HepG2 (cell line): Measurements from ENCODE around the gene HOXD9. TPM values are rescaled to one million over a fixed set of nuclear protein-coding genes. Genes with fewer than 3 reads are reported as not detected.

Experiments
- ATAC-seq: fragments of 200-7000 bp; cut with Tn5 transposase; 3 replicates; pipeline ENCODE4 v1.9.1; 2020; ENCODE audit warnings: mild to moderate bottlenecking, moderate library complexity
- BruUV-seq: library from RNA; stranded (reverse); fragments of 400-500 nt; replicated peaks from 2 replicates; lab custom pipeline; 2021; lab: Mats Ljungman, UMichigan
- CTCF ChIA-PET: fragments of 300-600 bp; formaldehyde crosslinking; extraction: SDS; loops from one replicate; lab custom pipeline; 2021; ENCODE audit warnings: low total read pairs, inconsistent platforms, low intra/inter-chr PET ratio; lab: Yijun Ruan, JAX
- POLR2A ChIA-PET: fragments of 350-600 bp; sonication (Branson Sonifier 250); formaldehyde crosslinking; loops from one replicate; lab custom pipeline; 2020; ENCODE audit warnings: antibody characterized with exemption, inconsistent platforms; lab: Yijun Ruan, JAX
- DNase-seq: peaks from one replicate; pipeline ENCODE4 v3.0.0-alpha.2; 2015; ENCODE audit warnings: low spot score
- FAIRE-seq: peaks from 3 replicates; lab custom pipeline; 2011; peaks lifted over from hg19 to GRCh38; lab: Jason Lieb, UNC
- H2AFZ ChIP-seq: one replicate; pipeline ENCODE4 v1.6.1; 2011; ENCODE audit warnings: low read length, inconsistent platforms
- H3K27ac ChIP-seq: fragments of 300-600 bp; 3 replicates; pipeline ENCODE4 v1.8.0; 2011; ENCODE audit warnings: mixed run types, mild to moderate bottlenecking, mixed read lengths, low read length, inconsistent platforms; ENCODE audit not compliant: insufficient read depth; ENCODE audit errors: extremely low read length
- H3K27me3 ChIP-seq, 2 experiments: fragments of 200-600 bp in 1 of 2; 2 replicates in 1 of 2; 3 replicates in 1 of 2; pipeline versions ENCODE4 v1.6.0 to v1.8.0; 2011; ENCODE audit warnings: low read length in 2 of 2, mild to moderate bottlenecking in 2 of 2, moderate library complexity in 2 of 2, inconsistent platforms in 1 of 2; ENCODE audit not compliant: insufficient read depth in 2 of 2, control insufficient read depth in 1 of 2
- H3K36me3 ChIP-seq, 2 experiments: fragments of 200-600 bp in 1 of 2; replicated peaks in 1 of 2; 2 replicates in 1 of 2; 3 replicates in 1 of 2; pipeline versions ENCODE4 v1.5.1 to v1.8.0; 2011; ENCODE audit warnings: low read length in 2 of 2, inconsistent platforms in 1 of 2; ENCODE audit not compliant: insufficient read depth in 2 of 2, control insufficient read depth in 1 of 2
- H3K4me1 ChIP-seq: 2 replicates; pipeline ENCODE4 v1.5.1; 2012; ENCODE audit warnings: low read length, inconsistent platforms; ENCODE audit not compliant: insufficient read depth
- H3K4me2 ChIP-seq: 2 replicates; pipeline ENCODE4 v1.6.0; 2011; ENCODE audit warnings: low read depth, low read length, inconsistent platforms
- H3K4me3 ChIP-seq, 3 experiments: fragments of 200-600 bp in 1 of 3; sonication (generic), shearing (Covaris generic) in 1 of 3; replicated peaks in 1 of 3; 2 replicates each; pipeline ENCODE4 v1.5.1; 2011 to 2016; ENCODE audit warnings: low read length in 3 of 3, inconsistent platforms in 2 of 3, low read depth in 2 of 3, mild to moderate bottlenecking in 2 of 3, control low read depth in 1 of 3, mixed read lengths in 1 of 3; ENCODE audit not compliant: insufficient read depth in 1 of 3
- H3K79me2 ChIP-seq: one replicate; pipeline ENCODE4 v1.6.1; 2011; ENCODE audit warnings: low read length, inconsistent platforms; ENCODE audit not compliant: insufficient read depth
- H3K9ac ChIP-seq: 2 replicates; pipeline ENCODE4 v1.6.0; 2011; ENCODE audit warnings: mild to moderate bottlenecking, low read depth, low read length, inconsistent platforms; ENCODE audit not compliant: insufficient read depth
- H3K9me3 ChIP-seq: 2 replicates; pipeline ENCODE4 v1.5.1; 2012; ENCODE audit warnings: mild to moderate bottlenecking, low read length
- H4K20me1 ChIP-seq: 2 replicates; pipeline ENCODE4 v1.6.0; 2011; ENCODE audit warnings: inconsistent platforms, mild to moderate bottlenecking, low read length, moderate library complexity; ENCODE audit not compliant: insufficient read depth
- DNMT1 ChIP-seq: sonication (generic); formaldehyde crosslinking; IDR thresholded peaks from 2 replicates; pipeline ENCODE4 v1.5.1; 2020; ENCODE audit warnings: mild to moderate bottlenecking, missing genetic modification reagents
- ETS1 ChIP-seq: sonication (generic); formaldehyde crosslinking; IDR thresholded peaks from 2 replicates; pipeline ENCODE4 v1.4.0; 2020; ENCODE audit warnings: missing genetic modification reagents
- FOXA1 ChIP-seq, 2 experiments: fragments of 450-650 bp in 1 of 2; sonication (generic) in 1 of 2; formaldehyde crosslinking in 1 of 2; IDR thresholded peaks; 2 replicates each; pipeline versions ENCODE4 v1.4.0 to v1.6.1; 2016 to 2020; ENCODE audit warnings: missing genetic modification reagents in 1 of 2
- HNRNPUL1 ChIP-seq: fragments of 200-400 bp; formaldehyde crosslinking; IDR thresholded peaks from 2 replicates; pipeline ENCODE4 v1.6.1; 2017; ENCODE audit warnings: low read depth, mild to moderate bottlenecking, low read length, moderate library complexity
- NR0B2 ChIP-seq: sonication (generic); formaldehyde crosslinking; IDR thresholded peaks from 2 replicates; pipeline ENCODE4 v1.4.0; 2020; ENCODE audit warnings: mild to moderate bottlenecking, missing genetic modification reagents
- PRPF4 ChIP-seq: fragments of 200-400 bp; formaldehyde crosslinking; IDR thresholded peaks from 2 replicates; pipeline ENCODE4 v1.6.1; 2016; ENCODE audit warnings: low read length, low read depth; ENCODE audit not compliant: poor library complexity, severe bottlenecking
- RBM39 ChIP-seq: fragments of 200-400 bp; formaldehyde crosslinking; IDR thresholded peaks from one replicate; pipeline ENCODE4 v1.6.1; 2018; ENCODE audit warnings: antibody characterized with exemption, mild to moderate bottlenecking, low read depth, low read length; ENCODE audit not compliant: poor library complexity, severe bottlenecking
- TBX3 ChIP-seq: fragments of 450-650 bp; IDR thresholded peaks from 2 replicates; pipeline ENCODE4 v1.6.1; 2017; ENCODE audit warnings: antibody characterized with exemption, mild to moderate bottlenecking, inconsistent platforms, borderline replicate concordance
- ZBTB3 ChIP-seq: sonication (generic); formaldehyde crosslinking; IDR thresholded peaks from 2 replicates; pipeline ENCODE4 v1.4.0; 2020; ENCODE audit warnings: low read depth, mild to moderate bottlenecking, moderate library complexity, missing genetic modification reagents, borderline replicate concordance
- ZEB1 ChIP-seq: IDR thresholded peaks from 2 replicates; pipeline ENCODE4 v1.6.1; 2012; ENCODE audit warnings: mild to moderate bottlenecking, low read depth, inconsistent platforms; ENCODE audit not compliant: insufficient replicate concordance
- ZNF124 ChIP-seq: sonication (generic); formaldehyde crosslinking; IDR thresholded peaks from 2 replicates; pipeline ENCODE4 v1.4.0; 2020; ENCODE audit warnings: missing genetic modification reagents
- ZNF329 ChIP-seq: sonication (generic); formaldehyde crosslinking; IDR thresholded peaks from 2 replicates; pipeline ENCODE4 v1.9.0; 2021; ENCODE audit warnings: low read depth, mild to moderate bottlenecking, missing genetic modification reagents
- ZNF563 ChIP-seq: sonication (generic); formaldehyde crosslinking; IDR thresholded peaks from 2 replicates; pipeline ENCODE4 v1.8.0; 2022; ENCODE audit warnings: mild to moderate bottlenecking, moderate library complexity, missing genetic modification reagents
- ZNF703 ChIP-seq: sonication (generic); formaldehyde crosslinking; IDR thresholded peaks from 2 replicates; pipeline ENCODE4 v1.5.1; 2020; ENCODE audit warnings: missing genetic modification reagents, mild to moderate bottlenecking, moderate library complexity, borderline replicate concordance
- ZNF772 ChIP-seq: sonication (generic); formaldehyde crosslinking; IDR thresholded peaks from 2 replicates; pipeline ENCODE4 v1.5.0; 2020; ENCODE audit warnings: mild to moderate bottlenecking, missing genetic modification reagents
- WGBS: methylation state at CpG from one replicate; pipeline ENCODE4 v1.1.6; 2017; ENCODE audit warnings: low lambda C conversion rate; 5-methylcytosine and 5-hydroxymethylcytosine counted together
- in situ Hi-C: cut with HindIII; loops from 2 replicates; pipeline ENCODE4 v1.10.0; 2017; ENCODE audit warnings: low pct_unique_long_range_greater_than_20kb; ENCODE audit not compliant: extremely low pct_ligation_motif_present
- intact Hi-C: fragments of 100-400 bp; cut with micrococcal nuclease; formaldehyde crosslinking; loops from one replicate; pipeline ENCODE4 v1.10.0; 2022; ENCODE audit not compliant: unreplicated experiment
- polyA plus RNA-seq, 8 experiments: library from polyadenylated mRNA; depleted of rRNA in 3 of 8; stranded (reverse) in 7 of 8; unstranded in 1 of 8; fragments of >200 nt; fragmentation: Illumina TruSeq in 4 of 8; extraction: Trizol in 4 of 8; gene quantifications; 2 replicates each; pipeline versions ENCODE4 v1.2.1 to v1.2.3, GENCODE V29; 2011 to 2016; ENCODE audit warnings: low read depth in 4 of 8, missing spikeins in 1 of 8, mixed read lengths in 1 of 8; ENCODE audit not compliant: insufficient read depth in 1 of 8
- total RNA-seq, 5 experiments: library from RNA; depleted of rRNA; stranded (reverse); fragments of >200 nt; fragmentation: Illumina TruSeq; extraction: Trizol; gene quantifications; 2 replicates each; pipeline ENCODE4 v1.2.3, GENCODE V29; 2016; ENCODE audit warnings: low read depth in 1 of 5
- TF ChIP-seq, protein P1 (sequence below): sonication (generic); formaldehyde crosslinking; IDR thresholded peaks from 2 replicates; pipeline ENCODE4 v1.8.0; 2022; ENCODE audit warnings: mild to moderate bottlenecking, missing genetic modification reagents, borderline replicate concordance
- TF ChIP-seq, protein P2 (sequence below): sonication (generic); formaldehyde crosslinking; IDR thresholded peaks from 2 replicates; pipeline ENCODE4 v1.8.0; 2022; ENCODE audit warnings: mild to moderate bottlenecking, missing genetic modification reagents, moderate library complexity

The HOXD9 gene
- total and polyA plus RNA-seq, 2 of the 13 experiments (the other 11 are each of a cell fraction or from before 2014, with no cell fraction given): not detected

GRCh38 chr2:176156807-176157498, 34.4 kb downstream of the HOXD9 start, which contains the start of gene HOXD3:
Gene HOXD3, plus strand, starts transcription at chr2:176157307. Its CDS starts 11,808 bp downstream, at chr2:176169115.
- peaks cover 42% of the 10 kb centered on the region for H3K4me1 ChIP-seq
- H3K9me3 ChIP-seq: no peaks in the 10 kb centered on the region
- no TSS peak for BruUV-seq
- no peak for DNase-seq
- H4K20me1 ChIP-seq: no peaks in the 10 kb centered on the region
- 51% methylated on average over 47 of the region's 48 CpGs for WGBS
- no peaks in the 10 kb centered on the region for H3K79me2 ChIP-seq
- no peaks in the 10 kb centered on the region for H3K36me3 ChIP-seq
- ATAC-seq: no peak
- H2AFZ ChIP-seq: no peak within 1 kb of the TSS
- in situ Hi-C loops: no loop called here
- peak within 1 kb of the TSS; percentile 8 for H3K4me2 ChIP-seq
- intact Hi-C loops: no loop called here
- peak within 1 kb of the TSS in 1 of 3 experiments; percentile 24; a peak in 2 of 6 replicates for H3K4me3 ChIP-seq
- FAIRE-seq: no peak
- peaks cover 12 to 93% of the 10 kb centered on the region in 2 experiments for H3K27me3 ChIP-seq
- no peak within 1 kb of the TSS for H3K9ac ChIP-seq
- no peak within 1 kb of the TSS for H3K27ac ChIP-seq
- ChIA-PET CTCF (no interaction called here), POLR2A (no interaction called here)
- no peak for TF ChIP-seq HNRNPUL1
- no peak for TF ChIP-seq DNMT1 (CRISPR knock-in tag)
- TF ChIP-seq, protein P1, sequence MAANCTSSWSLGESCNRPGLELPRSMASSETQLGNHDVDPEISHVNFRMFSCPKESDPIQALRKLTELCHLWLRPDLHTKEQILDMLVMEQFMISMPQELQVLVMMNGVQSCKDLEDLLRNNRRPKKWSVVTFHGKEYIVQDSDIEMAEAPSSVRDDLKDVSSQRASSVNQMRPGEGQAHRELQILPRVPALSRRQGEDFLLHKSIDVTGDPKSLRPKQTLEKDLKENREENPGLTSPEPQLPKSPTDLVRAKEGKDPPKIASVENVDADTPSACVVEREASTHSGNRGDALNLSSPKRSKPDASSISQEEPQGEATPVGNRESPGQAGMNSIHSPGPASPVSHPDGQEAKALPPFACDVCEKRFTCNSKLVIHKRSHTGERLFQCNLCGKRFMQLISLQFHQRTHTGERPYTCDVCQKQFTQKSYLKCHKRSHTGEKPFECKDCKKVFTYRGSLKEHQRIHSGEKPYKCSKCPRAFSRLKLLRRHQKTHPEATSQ: no peak
- no peak for TF ChIP-seq ZNF772 (CRISPR knock-in tag)
- no peak for TF ChIP-seq RBM39
- TF ChIP-seq, protein P2, sequence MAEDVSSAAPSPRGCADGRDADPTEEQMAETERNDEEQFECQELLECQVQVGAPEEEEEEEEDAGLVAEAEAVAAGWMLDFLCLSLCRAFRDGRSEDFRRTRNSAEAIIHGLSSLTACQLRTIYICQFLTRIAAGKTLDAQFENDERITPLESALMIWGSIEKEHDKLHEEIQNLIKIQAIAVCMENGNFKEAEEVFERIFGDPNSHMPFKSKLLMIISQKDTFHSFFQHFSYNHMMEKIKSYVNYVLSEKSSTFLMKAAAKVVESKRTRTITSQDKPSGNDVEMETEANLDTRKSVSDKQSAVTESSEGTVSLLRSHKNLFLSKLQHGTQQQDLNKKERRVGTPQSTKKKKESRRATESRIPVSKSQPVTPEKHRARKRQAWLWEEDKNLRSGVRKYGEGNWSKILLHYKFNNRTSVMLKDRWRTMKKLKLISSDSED (CRISPR knock-in tag): no peak
- no peak for TF ChIP-seq ZEB1
- TF ChIP-seq TBX3: no peak
- TF ChIP-seq FOXA1 (IDR thresholded peaks at IDR 0.05): no peak
- TF ChIP-seq FOXA1 (CRISPR knock-in tag; IDR thresholded peaks at IDR 0.05): no peak
- no peak for TF ChIP-seq PRPF4
- TF ChIP-seq NR0B2 (CRISPR knock-in tag): no peak
- no peak for TF ChIP-seq ZNF703 (CRISPR knock-in tag)
- TF ChIP-seq ZNF563 (CRISPR knock-in tag): no peak
- no peak for TF ChIP-seq ZBTB3 (CRISPR knock-in tag)
- no peak for TF ChIP-seq ETS1 (CRISPR knock-in tag)
- no peak for TF ChIP-seq ZNF329 (CRISPR knock-in tag)
- TF ChIP-seq ZNF124 (CRISPR knock-in tag): no peak
